T-helper 1 cell treated with Interleukin-12 subunit alpha and Interleukin-12 subunit beta and Interleukin-4 antibody, amounts not matched to agents 30 ng/mL and 1 ng/mL, for 36 hours (primary cell): ENCODE data around the gene AFF3. TPM values are rescaled to one million over a fixed set of nuclear protein-coding genes. Genes with fewer than 3 reads are reported as not detected.

Experiments used
- intact Hi-C: fragments of 100-400 bp; cut with micrococcal nuclease; formaldehyde crosslinking; loops from one replicate; pipeline ENCODE4 v1.15.1; 2024
- total RNA-seq: library from RNA; stranded (reverse); gene quantifications from 2 replicates; pipeline ENCODE4 v1.2.3, GENCODE V29; 2022

The AFF3 gene
- total RNA-seq, 1 donor from 2014 or later = 1.2 TPM

DNA sequence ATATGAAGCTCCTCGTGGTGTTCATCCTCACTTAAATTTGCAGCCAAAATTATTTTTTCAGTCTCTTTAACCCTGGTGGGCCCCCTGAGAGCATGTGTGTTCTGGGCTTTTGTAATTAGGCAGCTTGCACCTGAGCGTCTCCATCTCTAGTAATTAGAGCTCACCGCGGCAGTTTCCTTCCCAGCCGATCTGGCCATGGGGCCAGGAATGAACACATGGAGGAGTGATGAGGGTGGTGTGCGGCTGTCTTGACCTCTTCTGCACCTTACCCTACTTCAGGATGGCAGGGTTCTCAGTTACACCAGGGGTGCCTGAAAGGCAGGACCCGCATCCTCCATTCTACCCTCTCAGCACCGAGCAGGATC is 98.5 kb downstream of the AFF3 start:
- intact Hi-C loops = no loop called here

DNA sequence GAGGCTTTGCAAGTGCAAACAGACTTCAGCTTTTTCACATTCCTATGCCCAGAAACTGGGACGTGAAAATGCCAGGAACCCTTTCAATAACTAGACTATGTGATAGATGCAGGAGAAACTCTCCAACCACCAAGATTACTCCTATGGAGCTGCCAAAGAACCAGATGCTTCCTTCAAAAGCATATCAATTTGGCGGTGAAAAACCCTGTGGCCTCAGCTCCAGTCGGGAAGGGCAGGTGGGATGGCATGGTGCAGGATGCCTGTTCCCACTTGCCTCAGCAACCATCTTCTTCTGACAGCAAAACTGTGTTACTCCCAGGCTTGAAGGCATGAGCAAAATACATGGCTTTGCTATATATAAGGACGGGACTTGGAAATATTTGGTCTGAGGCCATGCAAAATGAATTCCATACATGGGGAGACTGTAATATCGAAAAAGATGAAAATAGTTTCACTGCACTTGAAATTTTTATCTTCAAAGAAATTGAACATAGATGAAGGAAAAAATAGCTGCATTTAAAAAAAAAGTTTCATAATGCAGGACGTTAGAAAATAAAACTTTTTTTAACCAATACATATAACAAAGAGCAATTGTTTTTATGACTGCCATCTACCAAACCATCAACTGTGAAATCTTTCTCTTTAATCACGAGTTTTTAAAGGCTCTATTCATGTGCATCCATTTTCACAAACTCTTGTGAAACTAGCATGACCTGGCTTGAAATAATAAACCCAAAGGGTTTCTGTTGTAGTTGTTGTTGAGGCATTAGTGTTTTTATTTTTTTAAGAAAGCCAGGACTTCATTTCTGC is 99.1 kb downstream of the AFF3 start:
- intact Hi-C loops = no loop called here

DNA sequence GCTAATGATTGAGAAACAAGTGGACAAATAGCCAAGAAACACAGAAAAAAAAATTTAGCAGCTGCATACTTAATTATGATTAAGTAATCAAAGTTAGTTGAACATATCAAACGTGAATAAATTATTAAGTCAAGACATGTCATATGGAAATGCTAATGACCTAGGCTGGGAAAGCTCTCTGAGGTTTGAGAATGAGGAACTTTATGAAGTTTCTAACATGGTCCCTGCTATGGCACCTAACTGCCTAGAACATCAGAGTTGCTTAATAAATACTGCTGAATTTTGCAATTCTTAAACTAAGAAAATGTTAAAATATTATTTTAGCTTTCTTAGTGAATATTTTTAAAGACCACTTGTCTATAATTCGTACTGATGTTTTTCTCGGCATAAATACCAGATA is 99.8 kb downstream of the AFF3 start:
- intact Hi-C loops = no loop called here

DNA sequence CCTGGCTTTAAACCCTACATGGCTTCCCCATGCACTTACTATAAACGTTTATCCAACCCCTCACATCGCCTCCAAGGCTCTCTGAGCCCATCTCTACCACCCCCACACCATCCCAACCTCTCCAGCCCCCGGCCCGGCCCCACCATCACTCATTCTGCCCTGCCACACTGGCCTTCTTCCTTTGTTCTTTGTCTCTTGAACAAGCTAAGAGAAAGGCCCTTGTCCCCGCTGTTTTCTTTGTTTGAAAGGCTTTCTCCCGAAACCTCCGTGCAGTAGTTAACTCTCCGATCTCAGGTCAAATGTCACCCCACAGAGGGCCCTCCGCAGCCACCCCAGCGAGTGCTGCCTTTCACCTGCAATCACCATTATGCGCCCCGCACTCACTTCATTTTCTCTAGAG is 100.4 kb downstream of the AFF3 start:
- intact Hi-C loops = no loop called here

DNA sequence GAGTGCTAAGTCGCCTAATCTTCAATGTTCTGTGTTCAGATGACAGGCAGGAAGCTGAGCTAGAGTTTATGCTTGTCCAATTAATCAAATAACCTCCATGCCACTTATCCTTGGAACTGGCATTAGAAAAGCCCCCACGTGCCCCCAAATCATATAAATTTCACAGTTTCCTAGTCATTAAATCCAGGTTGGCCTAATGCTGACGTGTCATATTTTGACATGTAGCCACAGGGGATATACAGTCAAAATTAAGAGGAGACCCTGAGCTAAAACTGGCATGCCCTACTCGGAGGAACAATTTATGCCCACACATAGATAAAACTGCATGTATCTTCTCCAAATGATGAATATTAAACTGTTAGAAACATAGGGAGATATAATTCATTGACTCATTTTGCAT is 101.0 kb downstream of the AFF3 start:
- intact Hi-C loops = no loop called here

DNA sequence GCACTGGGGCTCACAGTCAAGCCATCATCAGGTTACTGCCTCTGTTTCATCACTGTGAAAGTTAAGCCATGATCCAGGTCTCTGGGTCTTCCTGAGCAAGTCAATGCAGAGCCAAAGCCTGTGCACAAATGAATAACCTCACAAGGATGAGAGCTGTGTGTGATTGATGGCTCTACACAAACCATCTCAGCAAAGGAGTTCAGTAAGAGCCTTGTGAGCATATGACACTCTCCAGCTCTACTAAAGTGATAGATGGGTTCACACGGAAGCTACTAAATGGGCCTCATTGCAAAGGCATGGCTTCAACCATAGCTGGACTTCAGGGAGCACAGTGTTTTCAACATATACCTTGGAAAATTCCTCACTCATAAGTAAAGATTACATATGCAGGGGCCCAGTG is 101.5 kb downstream of the AFF3 start:
- intact Hi-C loops = no loop called here

DNA sequence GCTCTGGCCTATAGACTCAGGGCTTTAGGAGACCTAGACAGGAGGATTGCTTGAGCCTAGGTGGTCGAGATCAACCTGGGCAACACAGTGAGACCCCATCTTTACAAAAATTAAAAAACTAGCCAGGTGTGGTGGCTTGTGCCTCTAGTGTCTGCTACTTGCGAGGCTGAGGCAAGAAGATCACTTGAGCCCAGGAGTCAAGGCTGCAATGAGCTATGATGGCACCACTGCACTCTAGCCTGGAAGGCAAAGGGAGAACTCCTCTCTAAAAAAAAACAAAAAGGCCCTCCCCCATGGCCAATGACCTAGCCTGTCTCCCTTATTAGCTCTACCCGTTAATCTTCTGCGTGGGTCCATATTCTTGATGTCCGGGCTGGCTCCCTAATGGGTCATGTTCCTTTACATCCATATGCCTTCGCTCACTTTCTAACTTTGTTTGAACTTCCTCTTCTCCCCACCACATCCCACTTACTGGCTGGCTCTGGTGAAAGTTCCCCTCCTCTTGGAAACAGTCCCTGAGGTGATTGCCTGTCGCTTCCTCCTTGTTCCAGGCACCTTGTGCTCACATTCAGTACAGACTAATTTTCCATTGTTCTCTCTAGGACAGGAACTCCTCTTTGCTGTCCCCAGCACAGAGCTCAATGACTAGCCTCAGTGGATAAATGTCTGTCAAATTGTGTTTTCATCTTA is 103.0 kb downstream of the AFF3 start:
- intact Hi-C loops = no loop called here

DNA sequence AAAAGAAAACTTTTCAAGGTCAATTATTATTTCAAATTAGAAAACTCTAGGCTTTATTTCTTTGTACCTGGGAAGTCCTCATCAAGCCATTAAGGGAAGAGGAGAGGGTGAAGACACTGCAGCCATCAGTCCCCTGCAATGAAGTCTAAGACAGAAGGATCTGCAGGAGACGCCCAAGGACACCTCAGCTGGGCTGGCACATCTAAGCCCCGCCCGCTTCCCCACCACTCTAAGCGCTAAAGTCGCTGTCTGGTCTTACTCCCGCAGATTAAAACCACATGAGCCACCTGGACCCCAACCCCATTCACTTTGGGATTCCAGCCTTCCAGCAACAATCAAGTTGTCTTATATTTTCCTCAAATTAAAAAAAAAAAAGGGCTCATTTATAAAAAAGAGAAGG is 104.4 kb downstream of the AFF3 start:
- intact Hi-C loops = no loop called here

DNA sequence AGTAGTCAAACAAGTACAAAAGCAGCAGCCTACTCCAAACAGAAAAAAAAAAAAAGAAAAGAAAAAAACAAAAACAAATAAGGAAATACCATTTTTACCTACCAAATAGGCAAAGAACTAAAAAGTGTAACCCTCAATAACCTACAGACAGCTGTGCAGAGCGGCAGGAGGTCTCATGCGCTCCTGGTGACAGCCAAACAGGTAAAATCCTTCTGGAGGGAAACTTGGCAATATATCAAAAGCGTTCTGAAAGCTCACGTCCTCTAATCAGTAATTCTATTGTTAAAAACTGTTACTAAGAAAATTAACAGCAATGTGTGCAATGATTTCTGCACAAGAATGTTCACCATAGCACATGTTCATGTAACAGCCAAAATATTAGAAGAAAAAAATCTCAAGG is 105.6 kb downstream of the AFF3 start:
- intact Hi-C loops = no loop called here

DNA sequence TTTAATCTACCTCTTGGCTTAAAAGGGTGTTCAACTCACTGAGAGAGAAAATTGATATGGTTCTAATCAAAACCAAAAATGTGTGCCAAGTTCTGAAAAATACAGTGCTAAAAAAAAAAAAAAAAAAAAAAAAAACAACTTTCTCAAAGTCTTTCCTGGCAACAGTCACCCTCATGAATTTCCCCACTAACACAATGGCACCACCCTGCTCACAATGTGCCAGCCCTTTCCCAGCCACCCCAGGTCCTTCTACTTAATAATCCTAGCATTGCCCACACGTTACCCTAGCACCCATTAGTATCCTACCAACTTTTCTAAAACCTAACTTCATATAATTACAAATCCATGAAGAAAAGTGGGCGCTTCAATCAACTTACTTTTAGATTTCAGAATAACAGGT is 106.4 kb downstream of the AFF3 start:
- intact Hi-C loops = no loop called here

DNA sequence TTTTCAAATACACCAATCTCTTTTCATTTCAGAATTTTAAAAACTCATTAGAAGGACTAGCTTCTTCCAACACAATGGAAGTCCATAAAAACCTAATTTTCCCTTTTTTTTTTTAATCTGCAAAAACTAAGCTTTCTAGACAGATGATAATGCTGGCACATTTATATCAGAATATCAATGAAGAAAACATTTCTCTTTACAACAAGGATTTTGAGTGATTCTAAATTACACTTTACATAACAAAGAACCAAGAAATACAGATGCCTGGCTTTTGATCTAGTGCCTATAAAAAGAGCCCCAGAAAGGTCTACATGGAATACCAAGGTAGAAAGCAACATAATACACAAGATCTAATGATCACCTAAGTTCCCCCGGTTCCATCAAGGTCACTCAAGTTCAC is 108.0 kb downstream of the AFF3 start:
- intact Hi-C loops = no loop called here

DNA sequence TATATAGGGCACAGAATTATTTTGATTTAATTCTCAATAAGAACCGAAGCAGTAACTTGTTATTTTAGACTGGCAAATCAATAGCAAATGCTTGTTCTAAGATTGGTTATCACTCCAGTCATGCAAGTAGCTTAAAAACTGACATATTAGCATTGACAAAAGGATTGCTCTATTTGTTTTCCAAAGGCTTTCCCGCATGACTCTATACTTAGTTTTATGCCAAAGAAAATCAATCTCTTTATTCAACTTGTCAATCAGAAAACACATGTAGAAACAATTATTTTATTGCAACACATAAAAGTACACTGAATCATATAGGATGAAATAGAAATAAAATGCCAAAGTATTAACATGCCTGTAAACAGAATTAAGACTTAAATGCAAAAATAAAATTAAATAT is 108.4 kb downstream of the AFF3 start:
- intact Hi-C loops = no loop called here

DNA sequence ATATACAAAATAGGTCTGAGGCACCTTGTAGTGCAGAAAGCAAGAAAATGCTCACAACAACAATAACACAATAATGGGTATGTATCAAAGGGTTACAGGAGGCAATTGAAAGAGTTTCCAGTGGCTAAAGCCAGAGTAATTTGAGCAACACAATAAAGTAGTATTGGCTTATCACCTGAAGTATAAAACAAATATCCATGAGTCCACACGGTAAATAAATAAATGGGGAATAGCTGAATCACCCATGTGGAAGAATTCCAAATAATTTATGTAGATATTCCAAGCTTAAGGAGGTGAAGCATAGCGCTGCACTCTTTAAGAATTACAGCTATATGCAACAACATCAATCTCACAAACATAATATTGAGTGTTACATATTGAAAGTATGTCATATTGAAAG is 110.8 kb downstream of the AFF3 start:
- intact Hi-C loops = no loop called here

DNA sequence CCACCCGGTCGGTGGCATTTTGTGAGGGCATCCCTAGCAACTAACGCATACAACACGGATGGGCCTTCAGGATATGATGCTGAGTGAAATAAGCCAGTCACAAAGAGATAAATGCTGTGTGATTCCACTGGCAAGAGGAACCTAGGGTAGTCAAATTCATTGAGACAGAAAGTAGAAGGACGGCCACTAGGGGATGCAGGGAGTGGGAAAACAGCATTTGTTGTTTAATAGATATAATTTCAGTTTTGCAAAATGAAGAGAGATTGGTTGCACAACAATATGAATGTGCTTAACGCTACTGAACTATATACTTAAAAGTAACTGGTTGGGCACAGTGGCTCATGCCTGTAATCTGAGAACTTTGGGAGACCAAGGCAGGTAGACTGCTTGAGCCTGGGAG is 112.9 kb downstream of the AFF3 start:
- intact Hi-C loops = no loop called here

DNA sequence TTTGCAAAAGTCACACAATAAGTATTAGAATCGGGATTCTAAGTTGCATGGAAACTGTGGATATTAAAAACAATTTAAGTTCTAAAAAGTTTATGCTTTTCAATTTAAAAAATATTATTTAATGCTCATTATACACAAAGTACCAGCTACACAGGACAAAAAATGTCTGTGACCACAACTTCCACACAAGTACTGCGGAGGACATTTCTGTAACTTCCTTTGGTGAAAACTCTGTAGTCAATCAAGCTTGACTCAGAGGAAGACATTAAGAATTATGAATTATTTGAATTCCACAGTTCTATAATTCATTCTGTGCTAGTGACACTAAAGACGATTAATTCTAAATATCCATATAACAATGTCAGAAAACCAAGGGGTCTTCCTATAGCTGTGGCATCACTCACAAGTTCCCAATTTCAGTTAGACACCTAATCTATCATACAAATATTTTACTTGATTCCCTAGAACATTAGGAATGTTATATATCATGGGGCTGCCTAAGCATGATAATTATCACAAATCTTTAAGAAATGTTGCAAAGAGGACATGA is 120.5 kb downstream of the AFF3 start:
- intact Hi-C loops = no loop called here

DNA sequence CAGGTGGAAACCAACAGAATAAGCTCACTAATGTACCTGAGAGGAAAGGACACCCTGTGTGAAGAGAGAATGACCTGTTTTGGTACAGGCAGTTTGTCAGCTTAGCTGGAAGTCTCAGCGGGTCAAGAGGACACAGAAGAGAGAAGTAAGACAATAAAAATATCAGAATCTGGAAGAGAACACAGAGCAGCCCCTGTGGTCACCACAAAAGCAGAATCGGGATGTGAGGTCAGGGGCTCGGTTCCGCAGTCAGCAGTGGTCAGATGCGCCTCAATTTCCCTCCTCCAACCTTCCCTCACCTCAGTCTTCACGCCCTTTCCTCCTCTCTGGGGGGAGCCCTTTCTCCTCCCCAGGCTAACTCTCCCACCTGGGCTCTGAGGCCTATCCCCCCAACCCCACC is 122.9 kb downstream of the AFF3 start:
- intact Hi-C loops = no loop called here

DNA sequence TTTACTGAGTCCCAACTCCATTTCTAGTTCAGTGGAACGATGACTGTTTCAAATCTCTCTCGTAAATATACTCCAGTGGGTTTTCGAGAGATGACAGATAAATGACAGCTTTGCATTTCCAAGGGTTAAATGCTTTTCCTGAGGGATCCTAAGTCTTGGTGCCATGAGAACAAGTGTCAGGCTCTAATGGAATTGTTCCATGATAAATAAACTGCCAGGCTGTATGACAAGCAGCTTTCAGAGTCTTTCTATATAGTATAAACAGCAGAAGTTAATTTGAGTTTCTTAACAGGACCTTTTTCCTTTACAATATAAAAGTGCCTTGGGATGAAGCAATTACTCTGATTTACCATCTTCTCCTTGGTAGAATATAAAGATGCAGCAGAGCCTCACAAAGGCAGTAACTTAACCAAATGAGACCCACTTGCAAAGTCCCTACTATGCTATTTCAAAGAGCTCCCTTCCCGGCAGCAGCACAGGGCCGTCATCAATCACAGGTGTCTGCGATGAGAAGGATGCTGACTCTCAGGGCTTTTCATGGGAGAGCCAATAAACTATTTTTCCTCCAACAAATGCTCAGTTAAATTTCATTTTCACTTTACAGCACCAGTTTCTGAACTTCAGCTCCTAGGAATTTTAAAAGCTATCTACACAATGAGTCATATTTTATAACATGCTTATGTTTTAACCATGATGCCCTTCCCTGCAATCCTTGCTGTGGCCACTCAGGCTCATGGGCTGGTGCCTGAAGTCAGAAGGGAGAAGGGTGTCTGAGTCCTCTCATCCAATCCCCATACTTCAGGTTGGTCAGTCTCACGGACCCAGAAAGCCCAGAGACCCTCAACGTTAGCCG is 123.8 kb downstream of the AFF3 start:
- intact Hi-C loops = no loop called here

DNA sequence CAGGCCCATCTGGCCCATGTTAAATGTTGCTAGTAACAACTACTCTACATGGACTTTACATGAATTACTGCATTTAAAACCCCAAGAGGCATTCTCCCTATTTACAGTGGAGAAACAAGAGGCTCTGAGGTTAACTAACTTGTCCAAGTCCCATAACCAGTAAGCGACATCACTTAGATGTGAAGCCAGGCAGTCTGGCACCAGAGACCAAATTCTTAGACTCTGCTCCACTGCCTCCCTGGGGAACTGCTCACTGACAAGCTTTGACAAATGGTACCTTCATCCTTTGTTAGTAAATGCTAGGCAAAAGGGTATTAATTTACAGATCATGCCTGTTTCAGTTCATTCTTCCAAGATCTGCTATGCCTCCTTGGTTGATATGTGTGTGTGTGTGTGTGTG is 124.8 kb downstream of the AFF3 start:
- intact Hi-C loops = no loop called here

DNA sequence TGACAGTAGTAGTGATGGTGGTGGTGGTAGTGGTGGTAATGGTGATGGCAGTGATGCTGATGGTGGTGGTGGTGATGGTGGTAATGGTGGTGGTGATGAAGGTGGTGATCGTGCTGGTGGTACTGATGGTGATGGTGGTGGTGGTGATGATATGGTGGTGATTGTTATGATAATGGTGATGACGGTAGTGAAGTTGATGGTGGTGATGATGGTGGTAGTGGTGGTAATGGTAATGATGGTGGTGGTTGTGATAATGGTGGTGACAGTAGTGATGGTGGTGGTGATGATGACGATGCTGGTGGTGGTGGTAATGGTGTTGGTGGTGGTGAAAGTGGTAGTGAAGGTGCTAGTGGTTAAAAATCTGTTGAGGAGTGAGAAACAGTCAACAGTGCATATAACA is 125.6 kb downstream of the AFF3 start:
- intact Hi-C loops = no loop called here

DNA sequence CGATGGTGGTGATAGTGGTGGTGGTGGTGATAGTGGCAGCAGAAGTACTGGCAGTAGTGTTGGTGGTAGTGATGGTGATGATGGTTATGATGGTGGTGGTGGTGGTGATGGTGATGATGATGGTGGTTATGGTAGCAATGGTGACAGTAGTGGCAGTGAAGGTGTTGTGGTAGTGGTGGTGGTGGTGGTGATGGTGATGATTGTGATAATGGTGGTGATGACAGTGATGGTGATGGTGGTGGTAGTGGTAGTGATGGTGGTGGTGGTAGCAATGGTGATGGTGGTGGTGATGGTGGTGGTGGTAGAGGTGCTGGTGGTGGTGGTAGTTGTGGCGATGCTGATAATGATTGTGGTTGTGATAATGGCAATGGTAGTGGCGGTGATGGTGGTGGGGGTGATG is 126.5 kb downstream of the AFF3 start:
- intact Hi-C loops = no loop called here

DNA sequence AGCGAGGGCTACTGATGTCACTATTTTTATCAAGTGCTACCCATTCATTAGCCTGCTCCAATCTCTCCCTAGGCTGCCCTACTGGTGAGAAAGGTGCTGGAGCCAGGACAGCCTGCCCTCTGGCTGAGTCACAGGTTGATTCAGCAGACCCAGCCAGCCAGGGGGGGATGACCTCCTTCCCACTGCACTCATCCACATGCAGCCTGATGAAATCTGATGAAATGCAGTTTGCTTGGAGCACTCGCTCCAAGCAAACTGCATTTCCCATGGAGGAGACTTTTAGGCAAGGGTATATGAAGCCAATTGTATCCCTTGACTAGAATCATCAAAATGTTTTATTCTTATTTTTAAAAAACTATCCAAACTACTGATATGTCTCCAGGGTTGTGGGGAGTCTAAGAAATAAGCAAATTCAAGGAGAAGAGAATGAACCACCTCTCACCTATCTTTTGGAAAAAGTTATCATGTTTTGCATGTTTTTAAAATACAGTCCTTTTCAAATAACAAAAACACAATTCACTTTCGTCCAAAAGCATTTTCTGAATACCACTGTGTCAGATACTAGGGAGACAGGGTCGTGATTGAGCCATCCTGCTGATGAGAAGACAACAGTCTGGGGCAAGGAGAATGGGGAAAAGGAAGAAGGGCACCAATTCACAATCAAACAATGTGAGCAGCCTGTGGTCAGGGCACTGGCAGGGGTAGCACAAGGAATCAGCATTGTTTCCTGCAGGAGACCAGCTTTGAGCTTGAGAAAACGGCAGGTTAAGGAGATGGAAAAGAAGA is 128.3 kb downstream of the AFF3 start:
- intact Hi-C loops = no loop called here
